Activated CD4-positive, alpha-beta T cell treated with anti-CD3 and anti-CD28 coated beads for 1 hour (primary cell): ENCODE data around the gene ST7.
"Not testable (repeated sequence)": the region's sequence is repeated elsewhere in the genome, so short reads cannot be mapped to it uniquely, and the experiment has no call there.

Experiments used
- DNase-seq: peaks from one replicate; pipeline ENCODE4 v3.0.0-alpha.2; 2020

Gene ST7

DNA sequence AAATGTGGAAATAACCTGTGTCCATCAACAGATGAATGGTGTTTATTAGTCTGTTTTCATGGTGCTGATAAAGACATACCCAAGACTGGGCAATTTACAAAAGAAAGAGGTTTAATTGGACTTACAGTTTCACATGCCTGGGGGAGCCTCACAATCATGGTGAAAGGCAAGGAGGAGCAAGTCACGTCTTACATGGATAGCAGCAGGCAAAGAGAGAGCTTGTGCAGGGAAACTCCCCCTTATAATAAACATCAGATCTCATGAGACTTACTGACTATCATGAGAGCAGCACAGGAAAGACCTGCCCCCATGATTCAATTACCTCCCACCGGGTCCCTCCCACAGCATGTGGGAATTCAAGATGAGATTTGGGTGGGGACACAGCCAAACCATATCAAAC is 292.4 kb downstream of the ST7 start:
- not testable (repeated sequence) for DNase-seq

DNA sequence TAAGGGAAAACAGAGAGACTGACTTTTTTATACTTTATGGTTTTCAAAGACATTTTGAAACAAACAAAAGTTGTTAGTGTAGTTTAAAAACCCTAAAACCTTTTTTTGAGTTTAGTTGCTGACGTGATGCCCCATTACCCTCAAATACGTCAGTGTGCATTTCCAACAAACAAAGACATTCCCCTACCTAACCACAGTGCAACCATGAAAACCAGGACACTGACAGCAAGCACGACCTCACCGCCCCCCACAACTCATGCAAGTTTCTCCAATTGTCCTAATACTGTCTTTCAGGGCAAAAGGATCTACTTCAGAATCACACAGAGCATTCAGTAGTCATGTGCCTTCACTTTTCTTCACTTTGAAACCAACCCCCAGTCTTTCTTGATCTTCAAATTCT is 294.5 kb downstream of the ST7 start:
- no peak for DNase-seq

DNA sequence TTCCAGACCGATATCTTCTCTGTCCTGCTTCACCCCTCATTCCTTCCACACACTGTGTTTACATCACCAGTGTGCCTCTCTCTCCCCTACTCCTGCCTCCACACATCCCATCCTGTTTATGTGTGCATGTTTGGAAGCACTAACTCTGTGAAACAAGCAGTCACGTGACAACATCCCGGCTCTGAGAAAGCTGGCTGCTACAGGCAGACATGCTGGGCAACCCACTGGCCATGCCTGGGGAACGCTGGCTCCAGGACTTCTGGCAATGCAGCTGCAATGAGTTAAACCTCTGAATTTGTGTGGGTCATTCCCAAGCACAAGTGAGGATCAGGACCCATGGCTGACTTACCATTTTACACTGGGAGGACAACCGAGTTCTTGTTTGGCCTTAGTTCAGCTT is 295.5 kb downstream of the ST7 start:
- DNase-seq = no peak

DNA sequence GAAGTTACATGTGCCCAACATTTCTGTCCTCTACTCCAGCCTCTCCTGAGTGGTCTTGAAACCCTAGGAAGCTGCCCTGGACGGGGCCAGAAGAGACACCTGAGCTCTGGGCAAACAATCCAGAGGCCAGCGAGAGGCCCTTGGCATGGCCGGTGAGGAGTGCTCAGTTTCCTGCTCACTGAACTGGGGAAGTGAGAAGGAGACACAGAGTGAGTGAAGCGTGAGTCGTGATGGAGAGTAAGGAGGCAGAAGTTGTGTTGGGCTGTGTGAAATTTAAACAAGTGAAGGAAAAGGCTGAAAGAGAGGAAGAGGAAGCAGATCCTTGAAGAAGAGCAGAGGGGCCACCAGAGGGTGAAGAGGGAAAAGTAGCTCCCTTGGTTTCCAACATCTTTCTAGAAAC is 296.4 kb downstream of the ST7 start:
- no peak for DNase-seq

DNA sequence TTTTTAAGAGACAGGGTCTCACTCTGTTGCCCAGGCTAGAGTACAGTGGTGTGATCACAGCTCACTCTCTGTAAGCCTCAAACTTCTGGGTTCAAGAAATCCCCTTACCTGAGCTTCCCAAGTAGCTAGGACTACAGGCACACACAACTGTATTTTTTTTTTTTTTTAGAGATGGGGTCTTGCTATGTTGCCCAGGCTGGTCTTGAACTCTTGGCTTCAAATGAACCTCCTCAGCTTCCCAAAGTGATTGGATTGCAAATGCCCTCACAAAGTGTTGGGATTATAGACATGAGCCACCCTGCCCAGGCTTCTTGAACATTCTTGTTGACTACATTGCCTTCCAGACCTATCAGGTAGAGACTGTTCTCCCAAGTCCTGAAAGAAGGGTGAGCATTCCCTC is 296.9 kb downstream of the ST7 start:
- DNase-seq = no peak

DNA sequence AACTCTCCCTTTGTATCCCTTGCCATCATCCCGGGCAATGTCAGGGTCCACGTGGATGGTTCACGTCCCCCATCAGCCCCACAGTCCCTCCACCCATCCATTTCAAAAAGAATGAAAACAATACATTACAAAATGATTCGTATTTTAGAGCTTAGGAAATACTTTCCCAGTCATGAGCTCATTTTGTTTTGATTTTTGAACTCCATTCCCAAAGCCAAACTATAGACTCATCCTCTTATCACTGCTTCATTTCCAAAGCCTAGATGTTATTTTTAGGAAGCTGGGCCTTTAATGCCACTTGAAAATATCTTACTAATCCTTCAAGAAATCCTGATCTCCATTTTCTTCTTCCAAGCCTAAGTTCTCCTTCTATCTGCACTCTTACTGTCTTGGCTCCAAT is 297.5 kb downstream of the ST7 start:
- no peak for DNase-seq

DNA sequence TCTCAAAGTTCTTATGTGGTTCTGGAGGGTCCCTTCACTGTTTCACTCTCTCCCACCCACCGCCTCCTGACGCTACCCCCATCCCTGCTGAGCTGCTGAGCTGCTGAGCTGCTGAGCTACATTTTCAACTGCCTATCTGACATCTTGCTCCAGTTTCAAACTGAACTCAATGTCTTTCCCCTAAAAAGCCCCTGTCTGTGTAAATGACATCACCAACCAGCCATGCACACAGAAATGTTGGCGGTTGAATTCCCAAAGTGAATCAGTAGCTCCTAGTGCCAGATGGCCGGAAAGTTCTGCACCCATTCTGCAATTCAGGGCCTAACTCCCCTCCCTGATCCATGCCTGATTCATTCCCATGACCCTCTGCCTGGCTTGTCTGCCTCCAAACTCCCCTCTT is 298.4 kb downstream of the ST7 start:
- no peak for DNase-seq

DNA sequence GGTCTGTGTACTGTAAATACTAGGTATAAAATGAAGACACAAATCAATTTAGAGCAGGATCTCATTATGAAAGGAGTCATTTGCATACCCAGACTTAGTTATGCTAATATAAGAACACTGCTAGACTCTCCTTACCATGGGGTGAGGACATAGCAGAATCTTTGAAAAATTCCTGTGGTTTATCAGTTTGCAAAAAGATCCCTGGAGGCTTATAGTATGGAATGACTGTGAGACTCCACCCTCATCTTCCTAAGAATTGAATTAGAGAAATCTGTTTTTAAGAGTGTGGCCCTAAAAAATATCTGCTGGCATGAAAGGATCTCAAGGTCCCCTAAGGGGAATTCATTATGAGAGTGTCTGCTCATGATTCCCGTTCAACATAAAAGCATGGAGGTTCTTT is 306.3 kb downstream of the ST7 start:
- DNase-seq = no peak

DNA sequence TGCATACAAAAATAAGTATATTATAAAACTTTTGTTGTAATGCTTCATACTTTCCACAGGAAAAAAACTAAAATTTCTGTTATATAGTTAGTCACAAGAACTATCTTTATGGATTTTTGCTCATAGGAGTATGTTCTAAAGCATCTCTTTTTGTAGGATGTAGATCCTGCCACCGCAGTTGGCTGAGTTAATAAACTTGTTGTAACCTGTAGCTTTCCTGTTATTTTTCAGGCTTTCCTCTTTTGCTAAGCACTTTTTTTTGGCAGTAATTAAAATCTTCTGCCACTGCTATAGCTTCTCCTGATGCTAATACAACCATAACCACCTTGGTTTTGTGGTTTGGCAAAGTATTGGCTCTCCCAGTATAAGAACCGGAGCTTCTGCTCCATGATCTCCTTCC is 309.2 kb downstream of the ST7 start:
- DNase-seq = no peak

DNA sequence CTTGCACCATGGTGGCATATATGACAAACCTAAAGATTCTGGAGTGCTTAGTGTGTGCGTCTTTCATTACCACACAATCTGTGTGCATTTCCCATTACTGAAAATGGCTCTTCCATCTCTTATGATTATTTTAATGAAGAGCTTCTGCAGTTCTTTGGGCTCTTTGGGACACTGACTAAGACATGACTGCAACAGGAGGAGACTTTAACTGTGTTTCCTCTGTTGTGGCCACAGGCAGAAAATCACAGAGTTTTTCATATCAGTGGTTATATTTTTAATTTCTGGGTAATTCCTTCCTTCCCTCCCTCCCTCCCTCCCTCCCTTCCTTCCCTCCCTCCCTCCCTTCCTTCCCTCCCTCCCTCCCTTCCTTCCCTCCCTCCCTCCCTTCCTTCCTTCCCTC is 311.4 kb downstream of the ST7 start:
- DNase-seq = no peak

DNA sequence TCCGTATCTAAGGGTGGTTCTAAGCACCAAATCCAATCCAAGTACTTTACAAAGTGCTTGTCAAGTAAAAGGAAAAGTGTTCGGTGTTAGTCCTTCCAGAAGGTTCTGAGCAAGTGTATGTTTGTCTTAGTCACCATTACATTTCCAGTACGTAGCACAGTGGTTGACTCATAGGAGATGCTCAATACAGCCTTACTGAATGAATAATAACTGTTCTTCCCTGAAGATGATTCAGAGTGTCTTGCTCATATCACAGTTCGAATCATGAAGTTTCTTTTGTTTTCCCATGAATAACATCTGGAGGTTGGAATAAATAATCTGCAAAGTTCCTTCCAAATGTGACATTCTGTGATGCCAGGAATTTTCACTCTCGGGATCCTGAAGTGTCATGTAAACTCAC is 316.1 kb downstream of the ST7 start:
- no peak for DNase-seq

DNA sequence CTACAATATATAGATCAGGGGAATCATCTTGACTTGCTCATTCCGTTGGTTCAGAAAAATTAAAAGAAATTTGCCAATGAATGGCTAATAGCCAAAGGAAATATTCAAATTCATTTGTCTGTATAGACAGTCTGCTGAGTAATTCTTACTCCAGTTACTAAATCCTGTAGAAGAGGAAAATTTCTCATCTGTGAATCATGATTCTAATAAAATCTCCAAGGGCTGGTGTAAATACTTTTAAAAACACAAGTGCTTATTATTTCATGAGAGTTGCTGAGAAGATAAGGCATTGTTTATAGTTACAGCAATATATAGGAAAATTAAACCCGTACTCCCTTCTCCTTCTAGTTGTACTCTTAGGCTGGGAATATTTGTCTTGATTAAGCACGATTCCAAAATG is 316.6 kb downstream of the ST7 start:
- DNase-seq = no peak

DNA sequence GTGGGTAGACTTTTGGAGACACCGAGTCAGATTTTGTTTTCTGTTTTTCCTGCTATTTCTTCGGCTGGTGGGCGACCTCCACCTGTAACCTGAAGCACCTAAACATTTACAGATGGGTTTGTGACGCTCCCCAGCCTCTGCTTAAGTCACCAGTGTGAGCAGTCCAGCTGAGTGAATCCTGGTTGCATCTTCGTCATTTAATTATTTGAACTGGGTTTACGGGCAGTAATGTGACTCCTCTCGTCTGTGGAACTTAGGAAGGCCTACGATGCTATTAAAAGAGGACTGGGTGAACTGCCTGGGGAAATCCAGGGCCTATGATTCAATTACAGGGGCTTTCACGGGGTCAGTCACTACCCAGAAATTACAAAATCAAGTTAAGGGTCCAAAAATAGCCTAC is 317.1 kb downstream of the ST7 start:
- no peak for DNase-seq

DNA sequence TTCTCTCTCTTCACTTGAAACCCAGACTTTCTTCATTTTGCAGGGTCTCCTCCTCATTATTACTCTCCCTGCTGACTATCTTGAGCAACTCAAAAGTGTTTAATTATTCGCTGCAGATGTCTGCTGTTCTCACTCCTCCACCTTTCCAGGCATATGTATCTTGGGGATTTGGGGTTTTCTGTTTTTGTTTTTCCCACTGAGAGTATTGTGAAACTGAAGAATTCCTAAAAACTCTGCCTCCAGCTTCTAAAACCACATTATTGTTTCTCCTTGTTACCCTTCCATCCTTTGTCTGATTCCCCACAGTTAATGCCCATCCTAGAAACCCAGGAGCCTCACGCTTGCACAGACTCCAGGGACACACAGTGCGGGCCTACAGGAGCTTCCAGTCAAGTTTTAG is 318.3 kb downstream of the ST7 start:
- DNase-seq = no peak

DNA sequence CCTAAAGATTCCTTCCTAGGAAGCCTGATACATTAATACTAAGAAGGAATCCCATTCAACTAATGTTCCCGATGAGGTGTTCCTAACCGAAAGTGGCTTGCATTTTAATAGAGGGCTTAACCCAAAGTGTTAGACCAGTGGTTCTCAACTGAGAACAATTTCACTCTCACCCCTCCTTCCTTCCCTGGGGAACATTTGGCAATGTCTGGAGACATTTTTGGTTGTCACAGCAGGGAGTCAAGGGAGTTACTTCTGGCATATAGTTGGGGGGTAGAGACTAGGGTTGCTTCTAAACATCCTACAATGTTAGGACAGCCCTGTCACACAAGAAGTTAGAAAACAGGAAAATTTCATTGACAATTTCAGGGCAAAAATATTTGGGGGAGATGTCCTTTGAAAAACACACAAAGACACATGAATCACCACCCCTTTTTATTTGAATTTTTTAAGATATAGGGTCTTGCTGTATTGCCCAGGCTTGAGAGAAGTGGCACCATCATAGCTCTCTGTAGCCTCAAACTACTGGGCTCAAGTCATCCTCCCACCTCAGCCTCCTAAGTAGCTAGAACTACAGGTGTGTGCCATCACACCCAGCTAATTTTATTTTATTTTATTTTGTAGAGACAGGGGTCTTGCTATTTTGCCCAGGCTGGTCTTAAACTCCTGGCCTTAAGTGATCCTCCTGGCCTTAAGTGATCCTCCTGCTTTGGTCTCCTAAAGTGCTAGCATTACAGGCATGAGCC is 318.9 kb downstream of the ST7 start:
- DNase-seq = no peak

DNA sequence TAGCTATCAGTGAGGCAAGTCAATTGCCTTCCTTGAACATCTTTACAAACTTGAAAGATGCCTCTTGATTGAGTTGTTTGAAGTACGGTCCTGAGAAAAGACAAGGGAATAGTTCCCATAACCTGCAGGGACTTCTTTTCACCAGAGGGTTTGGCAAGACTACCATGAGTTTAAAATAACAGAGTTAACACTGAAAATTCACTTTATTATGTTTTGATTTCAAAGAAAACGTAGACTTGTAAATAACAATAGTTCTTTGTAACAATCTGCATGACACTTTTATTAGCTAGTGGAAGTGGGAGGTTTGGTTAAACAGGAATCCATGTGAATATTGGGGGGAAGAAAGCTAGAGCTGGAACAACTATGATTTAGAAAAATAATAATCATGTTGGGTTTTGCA is 320.0 kb downstream of the ST7 start:
- DNase-seq = no peak

DNA sequence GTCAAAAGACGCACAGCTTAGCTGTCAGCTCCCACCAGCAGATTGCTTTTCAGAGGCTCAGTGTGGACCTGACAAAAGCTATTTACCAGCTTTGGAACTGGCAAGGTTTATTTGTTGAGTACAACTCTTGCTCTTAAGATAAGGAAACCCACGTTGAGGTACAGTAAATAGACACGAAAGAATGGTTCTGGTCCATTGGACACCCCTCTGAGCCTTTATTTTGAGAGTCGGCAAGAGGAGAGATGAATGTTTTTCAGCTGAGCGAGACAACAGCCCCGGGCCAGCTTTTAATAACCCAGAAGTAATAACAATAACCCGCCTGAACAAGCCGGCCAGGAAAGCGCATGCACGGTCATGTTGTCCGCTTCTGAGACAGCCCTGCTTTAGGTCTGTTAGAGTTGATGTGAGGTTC is 320.5 kb downstream of the ST7 start:
- DNase-seq = no peak

DNA sequence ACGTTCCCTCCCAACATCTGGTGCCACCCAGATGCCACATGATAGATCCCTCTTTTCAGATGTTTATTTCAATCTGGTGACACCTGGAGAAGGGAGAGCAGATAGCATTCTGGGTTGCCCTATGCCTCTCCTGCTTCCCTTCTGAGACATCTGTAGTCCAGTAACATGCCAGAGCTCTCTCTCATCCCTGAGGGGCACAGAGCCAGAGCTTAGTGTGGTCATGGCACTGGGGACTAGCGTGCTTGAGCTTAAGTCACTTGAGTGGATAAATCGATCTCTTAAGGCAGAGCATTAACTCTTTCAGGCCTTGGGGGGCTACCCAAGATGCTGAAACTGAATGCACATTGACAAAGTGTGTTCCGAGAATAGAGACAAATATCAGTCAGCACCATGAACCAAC is 321.6 kb downstream of the ST7 start:
- DNase-seq = no peak

DNA sequence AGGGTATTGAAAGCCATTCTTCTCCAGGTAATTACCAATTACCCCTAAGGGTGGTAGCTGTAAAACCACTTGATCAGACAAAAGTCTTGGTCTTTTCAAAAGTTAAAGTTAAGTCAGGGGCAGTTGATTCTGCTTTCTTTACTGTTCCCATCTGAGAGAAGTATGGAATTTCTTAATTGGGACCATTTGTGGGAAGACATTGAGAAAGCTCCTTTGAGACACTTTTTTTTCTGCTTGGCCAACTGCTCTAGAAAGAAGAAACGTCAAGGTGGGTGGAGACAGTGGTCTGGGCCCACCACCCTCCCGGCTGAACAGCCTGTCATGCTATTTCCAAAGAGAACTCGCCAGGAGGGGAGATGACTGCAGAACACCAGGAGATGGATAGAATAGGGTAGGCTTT is 324.3 kb downstream of the ST7 start:
- DNase-seq = no peak

DNA sequence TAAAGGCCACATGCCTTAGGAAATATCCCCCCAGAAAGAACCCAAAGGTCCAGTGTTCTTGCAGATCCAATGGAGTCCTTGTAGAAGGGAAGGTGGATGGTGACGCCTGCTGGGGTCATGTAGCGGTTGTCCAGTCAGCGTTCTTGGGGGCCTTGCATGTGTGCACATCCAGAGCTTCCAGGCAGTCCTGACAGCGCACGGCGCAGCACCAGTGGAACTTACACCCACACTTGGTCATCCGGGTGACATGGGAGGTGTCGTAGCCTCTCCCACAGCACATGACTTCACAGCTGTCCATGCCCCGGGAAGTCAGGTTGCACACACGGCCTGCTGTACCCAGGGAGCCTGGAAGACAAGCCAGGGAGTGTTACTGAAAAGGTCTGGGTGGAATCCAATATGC is 324.7 kb downstream of the ST7 start:
- DNase-seq = no peak

DNA sequence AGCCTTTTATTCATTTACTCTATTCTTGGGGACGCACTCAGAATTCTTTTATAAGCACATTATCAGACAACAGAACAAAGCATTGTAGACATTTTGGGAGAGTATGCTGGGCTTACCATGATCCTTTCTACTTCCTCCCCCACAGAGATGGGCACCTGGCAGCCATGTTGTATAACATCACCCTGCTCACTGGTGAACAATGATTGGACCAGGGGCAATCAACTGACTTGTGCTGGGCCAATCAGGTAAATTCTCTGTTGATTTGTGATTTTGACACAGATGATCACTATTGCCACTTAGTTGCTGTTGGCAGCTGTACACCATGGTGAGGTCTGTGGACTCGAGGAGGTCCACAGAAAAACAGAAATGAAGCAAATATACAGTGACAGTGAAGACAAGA is 325.9 kb downstream of the ST7 start:
- DNase-seq = no peak
